ENCODE data around the gene CPT2. TPM values are rescaled to one million over a fixed set of nuclear protein-coding genes. Genes with fewer than 3 reads are reported as not detected.
A peak's percentile ranks its signal among the peaks of the same experiment; 100 is the strongest.

The CPT2 gene
- total and polyA plus RNA-seq, 9 of the 15 experiments (the other 6 are each of a cell fraction or from before 2014, with no cell fraction given): 7.6 to 25.1 (median 16.8) TPM

GRCh38 chr1:53183095-53183990 lies 13.3 kb upstream of the CPT2 start (continued):
- TF ChIP-seq REST (IDR thresholded peaks at IDR 0.05; ENCODE audit: borderline replicate concordance) (peak; percentile 46; the same call in 1 of the 2 replicates), REST (CRISPR knock-in tag; IDR thresholded peaks at IDR 0.05; ENCODE audit: low read depth) (no peak), DIDO1 (tag; IDR thresholded peaks at IDR 0.05; ENCODE audit: low read depth) (no peak), KLF10 (CRISPR knock-in tag; IDR thresholded peaks at IDR 0.05) (no peak), ELK3 (CRISPR knock-in tag; IDR thresholded peaks at IDR 0.05) (no peak), FOXP4 (CRISPR knock-in tag; IDR thresholded peaks at IDR 0.05; ENCODE audit: borderline replicate concordance) (no peak), PHB2 (IDR thresholded peaks at IDR 0.05; ENCODE audit: low read depth) (no peak), IRF9 (tag; IDR thresholded peaks at IDR 0.05) (no peak), NCOA4 (IDR thresholded peaks at IDR 0.05; ENCODE audit: partially characterized antibody) (no peak), MEF2D (tag; conservative IDR thresholded peaks at IDR 0.05; ENCODE audit: low read depth) (no peak), NCOA6 (IDR thresholded peaks at IDR 0.05) (no peak), CHAMP1 (IDR thresholded peaks at IDR 0.05) (no peak)
